ENCODE results near the gene C9orf152.
A peak's percentile ranks its signal among the peaks of the same experiment; 100 is the strongest.

C9orf152 gene

DNA sequence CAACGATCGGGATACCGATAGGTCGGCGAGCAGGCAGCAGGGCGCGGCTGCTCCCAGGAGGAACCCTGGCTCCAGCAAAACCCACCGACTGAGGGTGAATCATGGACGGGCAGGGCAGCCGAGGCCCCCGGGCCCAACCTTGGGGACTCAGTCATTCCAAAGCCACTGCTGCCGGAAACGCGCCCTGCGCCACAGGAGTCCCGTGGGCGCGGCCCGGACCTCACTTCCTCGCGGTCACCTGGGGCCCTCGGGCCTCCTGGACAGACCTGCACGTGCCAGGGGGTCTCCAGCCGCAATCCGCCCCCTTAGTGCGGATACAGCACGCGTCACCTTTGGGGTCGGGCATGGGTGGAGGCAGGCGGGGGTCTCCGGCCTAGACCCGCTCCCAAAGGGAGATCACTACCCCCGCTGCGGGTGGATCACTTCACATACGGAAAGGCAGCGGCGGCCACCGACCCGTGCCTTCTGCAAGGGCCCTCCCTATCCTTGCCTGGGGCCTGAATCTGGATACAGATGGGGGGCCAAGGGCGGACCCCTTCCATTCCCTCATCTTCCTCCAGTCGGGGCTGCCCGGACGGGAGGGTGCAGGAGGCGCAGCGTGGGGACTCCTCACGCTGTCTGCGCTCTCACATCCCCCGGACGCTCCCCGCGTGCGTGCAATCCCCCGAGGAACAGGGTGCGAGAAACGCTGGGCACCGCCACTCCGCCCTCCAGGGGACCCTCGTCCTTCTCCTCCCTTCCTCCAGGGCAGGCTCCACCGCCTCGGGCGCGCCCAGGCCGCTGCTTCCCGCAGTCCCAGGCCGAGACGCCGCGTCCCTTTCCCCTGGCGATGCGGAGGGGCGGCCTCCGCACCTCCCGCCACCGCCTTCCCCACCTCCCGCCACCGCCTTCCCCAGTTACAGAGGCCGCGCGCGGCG lies 47.8 kb upstream of the C9orf152 start:
- Histone ChIP-seq H3K4me3 (replicated peaks; ENCODE audit: insufficient read depth, low read length) (peak overlapping the region; percentile 88), H3K27ac (replicated peaks) (peak overlapping the region; percentile 89), H3K27me3 (ENCODE audit: insufficient read depth, poor library complexity, severe bottlenecking) (no peaks in the 10 kb centered on the region)
- TF ChIP-seq SPI1 (IDR thresholded peaks at IDR 0.05; ENCODE audit: borderline replicate concordance, low read depth) (0 out of 2 replicates have a peak, but pooled peaks have one; percentile 31), GABPA (IDR thresholded peaks at IDR 0.05; ENCODE audit: low read depth) (no peak), CTCF (IDR thresholded peaks at IDR 0.05; ENCODE audit: insufficient read depth, low read length) (no peak), POLR2AphosphoS5 (IDR thresholded peaks at IDR 0.05; ENCODE audit: low read depth) (peak; percentile 11)
- DNase-seq (ENCODE audit: low read depth in 1 of 2, low spot score in 1 of 2) = peak in 1 of 2 experiments; percentile 37

DNA sequence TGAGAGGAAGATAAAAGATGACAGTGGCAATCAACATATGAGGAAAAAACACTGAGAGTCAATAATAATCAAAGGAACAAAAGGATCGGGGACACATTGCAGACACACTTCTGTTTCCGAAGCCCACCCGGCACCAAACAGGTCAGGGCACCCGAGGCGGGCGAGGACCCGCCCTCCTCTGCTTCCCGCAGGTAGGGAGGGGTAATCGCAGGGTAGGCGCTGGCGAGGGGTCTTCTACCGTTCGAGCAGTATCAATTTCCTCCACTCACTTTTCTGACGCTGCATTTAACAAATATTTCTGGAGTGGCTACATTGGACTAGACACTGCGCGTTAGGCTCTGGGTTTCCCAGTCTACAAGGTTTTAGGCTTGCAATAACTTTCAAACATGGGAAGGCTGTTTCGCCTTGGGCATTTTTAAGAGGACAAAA lies 47.1 kb upstream of the C9orf152 start:
- peak overlapping the region; percentile 88 for H3K4me3 ChIP-seq (replicated peaks; ENCODE audit: insufficient read depth, low read length)
- H3K27ac ChIP-seq (replicated peaks) = peak overlapping the region; percentile 89
- no peak for DNase-seq (ENCODE audit: low read depth in 1 of 2, low spot score in 1 of 2)
- TF ChIP-seq REST (IDR thresholded peaks at IDR 0.05; ENCODE audit: insufficient replicate concordance, low read depth) (no peak), SPI1 (IDR thresholded peaks at IDR 0.05; ENCODE audit: borderline replicate concordance, low read depth) (no peak), GABPA (IDR thresholded peaks at IDR 0.05; ENCODE audit: low read depth) (no peak), CTCF (IDR thresholded peaks at IDR 0.05; ENCODE audit: insufficient read depth, low read length) (no peak), POLR2AphosphoS5 (IDR thresholded peaks at IDR 0.05; ENCODE audit: low read depth) (no peak)
- H3K27me3 ChIP-seq (ENCODE audit: insufficient read depth, poor library complexity, severe bottlenecking) = no peaks in the 10 kb centered on the region

- no peak for DNase-seq (ENCODE audit: low read depth in 1 of 2, low spot score in 1 of 2)
- peak overlapping the region; percentile 88 for H3K4me3 ChIP-seq (replicated peaks; ENCODE audit: insufficient read depth, low read length)
- no peak for TF ChIP-seq SPI1 (IDR thresholded peaks at IDR 0.05; ENCODE audit: borderline replicate concordance, low read depth)
- no peak for TF ChIP-seq POLR2AphosphoS5 (IDR thresholded peaks at IDR 0.05; ENCODE audit: low read depth)
- no peak for TF ChIP-seq GABPA (IDR thresholded peaks at IDR 0.05; ENCODE audit: low read depth)
- no peak for TF ChIP-seq CTCF (IDR thresholded peaks at IDR 0.05; ENCODE audit: insufficient read depth, low read length)
- TF ChIP-seq REST (IDR thresholded peaks at IDR 0.05; ENCODE audit: insufficient replicate concordance, low read depth) = no peak
- H3K27me3 ChIP-seq (ENCODE audit: insufficient read depth, poor library complexity, severe bottlenecking) = no peaks in the 10 kb centered on the region
- peak overlapping the region; percentile 89 for H3K27ac ChIP-seq (replicated peaks)
These were observed 46.5 kb upstream of the C9orf152 start for GRCh38 chr9:110254500-110254899.

Data from HL-60 (cell line).